ENCODE results near the gene DPYD. TPM values are rescaled to one million over a fixed set of nuclear protein-coding genes. Genes with fewer than 3 reads are reported as not detected.
A peak's percentile ranks its signal among the peaks of the same experiment; 100 is the strongest.

The DPYD gene
- polyA plus RNA-seq, 1 of the 3 experiments (the other 2 are of a cell fraction) = 23.0 TPM

- no peak for TF ChIP-seq CTCF (IDR thresholded peaks at IDR 0.05)
- peak; percentile 90 for TF ChIP-seq FOSL2 (IDR thresholded peaks at IDR 0.05; ENCODE audit: borderline replicate concordance, low read depth)
- TF ChIP-seq MAX (IDR thresholded peaks at IDR 0.05; ENCODE audit: low read depth) = peak; percentile 84
- TF ChIP-seq EZH2phosphoT487 (IDR thresholded peaks at IDR 0.05; ENCODE audit: borderline replicate concordance, low read depth) = no peak
These were observed 22.5 kb upstream of the DPYD start (continued) for GRCh38 chr1:97943354-97943753.

- Histone ChIP-seq H3K36me3 (replicated peaks in 1 of 2; ENCODE audit: control insufficient read depth in 1 of 2, insufficient read depth in 2 of 2, low read length in 1 of 2) (peaks cover 0 to 7% of the 10 kb centered on the region in 2 experiments), H3K9me3 (no peaks in the 10 kb centered on the region), H3K9me2 (no peaks in the 10 kb centered on the region), H2AFZ (ENCODE audit: low read depth) (no peak overlapping the region), H3K4me1 (ENCODE audit: control insufficient read depth in 1 of 2, insufficient read depth in 2 of 2, low read depth in 1 of 2, low read length in 1 of 2) (peaks cover 12 to 38% of the 10 kb centered on the region in 2 experiments; a peak in 3 of 4 replicates), H3K9ac (peak overlapping the region; percentile 35; the same call in 1 of the 2 replicates), H3K4me3 (ENCODE audit: low read depth in 2 of 2, low read length in 1 of 2) (no peak overlapping the region), H3K27me3 (ENCODE audit: insufficient read depth) (no peaks in the 10 kb centered on the region), H3K27ac (ENCODE audit: low read depth in 2 of 2, low read length in 1 of 2) (peak overlapping the region; percentile 87 to 96; a peak in 3 of 4 replicates), H3K79me2 (ENCODE audit: insufficient read depth) (peaks cover 17% of the 10 kb centered on the region), H4K20me1 (ENCODE audit: insufficient read depth) (no peaks in the 10 kb centered on the region), H3K4me2 (0 out of 2 replicates have a peak overlapping the region, but pooled peaks have one; percentile 87), H3F3A (replicated peaks; ENCODE audit: insufficient read depth) (peaks cover 52% of the 10 kb centered on the region)
- 72% methylated on average over 2 of the region's 2 CpGs for WGBS (ENCODE audit: low lambda C conversion rate)
- DNase-seq = no peak
- POLR2A ChIA-PET = interaction anchor here (1.1 kb wide), 1 partner anchor 21 kb away, joined by 4 read pairs; the partner anchor contains the start of gene DPYD
- CTCF ChIA-PET = interaction anchor here (1.1 kb wide), 1 partner anchor 14 kb away, joined by 4 read pairs; no protein-coding TSS in a partner anchor
- TF ChIP-seq RAD21 (IDR thresholded peaks at IDR 0.05; ENCODE audit: low read length) = no peak
- TF ChIP-seq EP300 (IDR thresholded peaks at IDR 0.05; ENCODE audit: borderline replicate concordance in 1 of 2, low read depth in 1 of 2, low read length in 1 of 2) = peak in 1 of 2 experiments; percentile 44; a peak in 1 of 4 replicates
These were observed 21.6 kb upstream of the DPYD start for GRCh38 chr1:97942161-97943123.

GRCh38 chr1:97938285-97938642 is 17.4 kb upstream of the DPYD start:
- no peaks in the 10 kb centered on the region for H3K36me3 ChIP-seq (replicated peaks in 1 of 2; ENCODE audit: control insufficient read depth in 1 of 2, insufficient read depth in 2 of 2, low read length in 1 of 2)
- no peaks in the 10 kb centered on the region for H3K9me3 ChIP-seq
- peak overlapping the region; percentile 48; the same call in 1 of the 2 replicates for H3K4me2 ChIP-seq
- peaks cover 38% of the 10 kb centered on the region for H3F3A ChIP-seq (replicated peaks; ENCODE audit: insufficient read depth)
- no peaks in the 10 kb centered on the region for H3K27me3 ChIP-seq (ENCODE audit: insufficient read depth)
- no peak for DNase-seq
- no peak for TF ChIP-seq NFIC (IDR thresholded peaks at IDR 0.05; ENCODE audit: borderline replicate concordance)
- no peak for TF ChIP-seq RCOR1 (IDR thresholded peaks at IDR 0.05; ENCODE audit: low read length)
- no peak for TF ChIP-seq ELF1 (IDR thresholded peaks at IDR 0.05)
- no peak for TF ChIP-seq REST (IDR thresholded peaks at IDR 0.05; ENCODE audit: low read depth, low read length)
- no peak for TF ChIP-seq SMC3 (IDR thresholded peaks at IDR 0.05; ENCODE audit: low read depth, low read length)
- no peak for TF ChIP-seq TEAD4 (IDR thresholded peaks at IDR 0.05; ENCODE audit: borderline replicate concordance, insufficient read depth)
- no peak for TF ChIP-seq FOXJ3 (CRISPR knock-in tag; IDR thresholded peaks at IDR 0.05)
- H3K4me1 ChIP-seq (ENCODE audit: control insufficient read depth in 1 of 2, insufficient read depth in 2 of 2, low read depth in 1 of 2, low read length in 1 of 2) = peaks cover 7 to 22% of the 10 kb centered on the region in 2 experiments; a peak in 2 of 4 replicates
- H3K9me2 ChIP-seq = no peaks in the 10 kb centered on the region
- ChIA-PET POLR2A (no interaction called here), CTCF (no interaction called here)
- H3K4me3 ChIP-seq (ENCODE audit: low read depth in 2 of 2, low read length in 1 of 2) = no peak overlapping the region; a peak in 1 of 4 replicates
- H3K9ac ChIP-seq = peak overlapping the region; percentile 41; the same call in 1 of the 2 replicates
- 52% methylated on average over 3 of the region's 3 CpGs for WGBS (ENCODE audit: low lambda C conversion rate)
- peak overlapping the region; percentile 31; the same call in 1 of the 2 replicates for H2AFZ ChIP-seq (ENCODE audit: low read depth)
- peak overlapping the region; percentile 78 to 97; a peak in 3 of 4 replicates for H3K27ac ChIP-seq (ENCODE audit: low read depth in 2 of 2, low read length in 1 of 2)
- no peaks in the 10 kb centered on the region for H3K79me2 ChIP-seq (ENCODE audit: insufficient read depth)
- H4K20me1 ChIP-seq (ENCODE audit: insufficient read depth) = no peaks in the 10 kb centered on the region
